ENCODE measurements around the gene APOM. TPM values are rescaled to one million over a fixed set of nuclear protein-coding genes. Genes with fewer than 3 reads are reported as not detected.
A peak's percentile ranks its signal among the peaks of the same experiment; 100 is the strongest.

Gene APOM
- total RNA-seq, 1 donor from 2014 or later: 2.6 TPM

DNA sequence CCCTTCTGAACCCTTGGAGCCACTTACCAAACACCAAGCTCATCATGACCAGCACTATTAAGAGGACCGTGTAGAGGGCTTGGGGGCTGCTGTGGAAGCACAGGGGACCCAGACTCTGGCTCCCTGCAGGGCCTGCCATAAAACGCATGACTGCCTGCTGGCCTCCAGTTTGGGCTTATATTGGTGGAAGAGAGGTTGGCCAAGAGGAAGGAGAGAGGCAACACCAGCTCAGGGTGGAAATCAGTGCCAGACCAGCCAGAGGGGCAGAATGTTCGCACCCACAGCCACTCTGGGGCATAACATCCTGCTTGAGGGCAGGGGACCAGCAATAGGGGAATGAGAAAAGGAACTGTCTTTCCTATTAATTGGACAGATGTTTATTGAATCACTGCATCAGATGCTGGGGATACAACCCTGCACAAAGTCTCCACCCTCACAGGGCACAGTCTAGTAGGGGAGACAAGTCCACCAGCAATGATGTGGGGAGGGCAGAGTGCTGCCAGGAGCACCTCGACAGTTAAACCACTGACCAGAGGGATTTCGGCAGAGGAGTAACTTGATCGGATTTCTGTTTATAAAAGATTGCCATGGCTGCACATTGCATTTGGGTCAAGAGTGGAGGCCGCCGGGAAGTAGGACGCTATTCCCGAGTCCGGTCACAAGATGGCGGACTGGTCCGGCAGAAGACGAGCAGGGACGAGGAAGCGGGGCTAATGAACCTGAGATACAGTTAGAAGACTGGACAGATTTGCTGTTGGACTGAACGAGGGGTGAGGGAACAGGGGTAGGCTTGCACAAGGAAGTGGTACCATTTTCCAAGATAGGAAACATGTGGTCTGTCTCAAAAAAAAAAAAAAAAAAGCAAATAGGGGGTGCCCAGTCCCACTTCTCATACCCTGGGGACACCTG is 24.8 kb downstream of the APOM start, which contains the start of gene LY6G5C:
LY6G5C (minus strand) TSS at position 842 of the 909 bp plus-strand sequence; CDS start at position 148, 694 bp downstream.
- peak within 1 kb of the TSS; percentile 83 for H3K4me3 Mint-ChIP-seq
- H3K4me1 Mint-ChIP-seq: peaks cover 27% of the 10 kb centered on the region
- no peaks in the 10 kb centered on the region for H3K9me3 Mint-ChIP-seq
- Histone ChIP-seq H3K4me2 (peak within 1 kb of the TSS; percentile 88), H3K36me3 (no peaks in the 10 kb centered on the region), H2AFZ (replicated peaks) (peak within 1 kb of the TSS; percentile 78), H3K27me3 (peaks cover 21% of the 10 kb centered on the region), H3K79me2 (ENCODE audit: low read depth) (no peaks in the 10 kb centered on the region), H4K20me1 (ENCODE audit: low read depth) (peaks cover 5% of the 10 kb centered on the region), H3F3A (ENCODE audit: low read depth) (peaks cover 41% of the 10 kb centered on the region), H3K27ac (no peak within 1 kb of the TSS), H3K4me3 (peak within 1 kb of the TSS; percentile 52), H3K9ac (no peak within 1 kb of the TSS), H3K4me1 (peaks cover 7% of the 10 kb centered on the region), H3K9me3 (ENCODE audit: low read depth) (no peaks in the 10 kb centered on the region)
- TF ChIP-seq, protein P1, sequence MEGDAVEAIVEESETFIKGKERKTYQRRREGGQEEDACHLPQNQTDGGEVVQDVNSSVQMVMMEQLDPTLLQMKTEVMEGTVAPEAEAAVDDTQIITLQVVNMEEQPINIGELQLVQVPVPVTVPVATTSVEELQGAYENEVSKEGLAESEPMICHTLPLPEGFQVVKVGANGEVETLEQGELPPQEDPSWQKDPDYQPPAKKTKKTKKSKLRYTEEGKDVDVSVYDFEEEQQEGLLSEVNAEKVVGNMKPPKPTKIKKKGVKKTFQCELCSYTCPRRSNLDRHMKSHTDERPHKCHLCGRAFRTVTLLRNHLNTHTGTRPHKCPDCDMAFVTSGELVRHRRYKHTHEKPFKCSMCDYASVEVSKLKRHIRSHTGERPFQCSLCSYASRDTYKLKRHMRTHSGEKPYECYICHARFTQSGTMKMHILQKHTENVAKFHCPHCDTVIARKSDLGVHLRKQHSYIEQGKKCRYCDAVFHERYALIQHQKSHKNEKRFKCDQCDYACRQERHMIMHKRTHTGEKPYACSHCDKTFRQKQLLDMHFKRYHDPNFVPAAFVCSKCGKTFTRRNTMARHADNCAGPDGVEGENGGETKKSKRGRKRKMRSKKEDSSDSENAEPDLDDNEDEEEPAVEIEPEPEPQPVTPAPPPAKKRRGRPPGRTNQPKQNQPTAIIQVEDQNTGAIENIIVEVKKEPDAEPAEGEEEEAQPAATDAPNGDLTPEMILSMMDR (IDR thresholded peaks at IDR 0.05): peak; percentile 65
- TF ChIP-seq EZH2 (IDR thresholded peaks at IDR 0.05): no peak
- peak within 1 kb of the TSS; percentile 88 for H3K27ac Mint-ChIP-seq
- H3K36me3 Mint-ChIP-seq: peaks cover 6% of the 10 kb centered on the region
- H3K27me3 Mint-ChIP-seq (ENCODE audit: insufficient read depth, low read depth): peaks cover 15% of the 10 kb centered on the region
- peak; percentile 85 for DNase-seq (ENCODE audit: low spot score)

DNA sequence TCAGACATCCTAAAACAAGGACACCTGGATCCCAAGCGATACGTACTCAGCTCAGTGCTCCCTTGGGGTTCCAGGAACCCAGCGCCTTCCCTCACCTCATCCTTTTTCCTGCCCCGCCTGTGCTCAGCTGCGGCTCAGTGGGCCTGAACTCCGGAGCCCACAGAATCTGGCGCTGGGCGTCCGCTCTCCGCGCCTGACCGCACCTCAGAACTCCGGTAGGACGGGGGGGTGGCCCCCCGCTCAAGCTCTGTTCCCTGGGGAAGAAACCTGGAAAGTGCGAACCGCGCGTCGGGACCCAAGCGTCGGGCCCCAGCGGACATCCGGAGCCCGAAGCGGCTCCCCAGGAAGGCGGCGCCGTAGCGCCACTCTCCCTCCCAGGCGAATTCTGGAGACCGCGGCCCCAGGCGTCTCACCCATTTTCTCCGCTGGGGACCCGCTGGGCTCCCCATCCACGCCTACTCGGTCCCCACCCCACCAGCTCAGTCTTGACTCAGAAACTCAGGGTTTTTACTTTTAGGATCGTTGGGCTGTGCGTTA is 25.5 kb downstream of the APOM start:
- H3K4me2 ChIP-seq: peak overlapping the region; percentile 88
- DNase-seq (ENCODE audit: low spot score): peak; percentile 67
- TF ChIP-seq EZH2 (IDR thresholded peaks at IDR 0.05) (peak; percentile 54), EZH2phosphoT487 (IDR thresholded peaks at IDR 0.05) (peak; percentile 7)
- TF ChIP-seq, protein P1 (IDR thresholded peaks at IDR 0.05): peak; percentile 19
- H3K4me1 Mint-ChIP-seq: peaks cover 27% of the 10 kb centered on the region
- H3K9ac ChIP-seq: no peak overlapping the region
- H3K4me3 Mint-ChIP-seq: peak overlapping the region; percentile 83
- peaks cover 7% of the 10 kb centered on the region for H3K4me1 ChIP-seq
- peaks cover 14% of the 10 kb centered on the region for H3K36me3 Mint-ChIP-seq
- H3K79me2 ChIP-seq (ENCODE audit: low read depth): no peaks in the 10 kb centered on the region
- peaks cover 41% of the 10 kb centered on the region for H3F3A ChIP-seq (ENCODE audit: low read depth)
- peak overlapping the region; percentile 52 for H3K4me3 ChIP-seq
- H3K9me3 Mint-ChIP-seq: no peaks in the 10 kb centered on the region
- peak overlapping the region; percentile 88 for H3K27ac Mint-ChIP-seq
- peaks cover 15% of the 10 kb centered on the region for H3K27me3 Mint-ChIP-seq (ENCODE audit: insufficient read depth, low read depth)
- peaks cover 21% of the 10 kb centered on the region for H3K27me3 ChIP-seq
- peaks cover 5% of the 10 kb centered on the region for H4K20me1 ChIP-seq (ENCODE audit: low read depth)
- H3K27ac ChIP-seq: no peak overlapping the region
- no peaks in the 10 kb centered on the region for H3K9me3 ChIP-seq (ENCODE audit: low read depth)
- peak overlapping the region; percentile 78 for H2AFZ ChIP-seq (replicated peaks)
- no peaks in the 10 kb centered on the region for H3K36me3 ChIP-seq

DNA sequence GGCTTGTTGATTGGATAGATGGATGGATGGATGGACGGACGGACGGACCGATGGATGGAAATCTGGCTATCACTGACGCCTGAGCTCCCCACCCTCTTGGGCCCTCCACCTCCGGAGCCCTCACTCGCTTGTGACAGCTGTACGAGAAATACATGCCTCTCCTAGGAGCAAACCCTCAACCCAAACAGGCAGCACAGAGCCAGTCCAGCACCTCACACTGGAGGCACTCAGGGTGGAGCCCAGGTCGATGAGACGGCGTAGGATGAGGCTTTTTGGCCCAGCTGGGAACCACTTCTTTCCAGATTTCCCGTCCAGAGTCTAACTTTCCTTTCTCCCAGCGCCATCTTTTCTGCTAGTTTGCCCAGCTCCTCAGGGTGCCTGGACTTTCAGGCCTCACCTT is 27.9 kb downstream of the APOM start:
- no peak overlapping the region for H3K9ac ChIP-seq
- H3K4me1 ChIP-seq: peaks cover 7% of the 10 kb centered on the region
- H3K4me3 ChIP-seq: peak overlapping the region; percentile 47
- Mint-ChIP-seq H3K27me3 (ENCODE audit: insufficient read depth, low read depth) (peaks cover 15% of the 10 kb centered on the region), H3K4me1 (peaks cover 31% of the 10 kb centered on the region), H3K4me3 (peak overlapping the region; percentile 79), H3K9me3 (no peaks in the 10 kb centered on the region), H3K36me3 (peaks cover 25% of the 10 kb centered on the region), H3K27ac (peak overlapping the region; percentile 85)
- H3K27me3 ChIP-seq: peaks cover 21% of the 10 kb centered on the region
- no peaks in the 10 kb centered on the region for H3K36me3 ChIP-seq
- H3K4me2 ChIP-seq: peak overlapping the region; percentile 77
- DNase-seq (ENCODE audit: low spot score): no peak
- no peak overlapping the region for H3K27ac ChIP-seq
- no peaks in the 10 kb centered on the region for H3K9me3 ChIP-seq (ENCODE audit: low read depth)
- no peak overlapping the region for H2AFZ ChIP-seq (replicated peaks)
- TF ChIP-seq EZH2 (IDR thresholded peaks at IDR 0.05) (no peak), EZH2phosphoT487 (IDR thresholded peaks at IDR 0.05) (no peak)
- TF ChIP-seq, protein P1 (IDR thresholded peaks at IDR 0.05): no peak
- no peaks in the 10 kb centered on the region for H3K79me2 ChIP-seq (ENCODE audit: low read depth)
- H3F3A ChIP-seq (ENCODE audit: low read depth): peaks cover 41% of the 10 kb centered on the region
- peaks cover 5% of the 10 kb centered on the region for H4K20me1 ChIP-seq (ENCODE audit: low read depth)
